Endothelial cell (in vitro differentiated cells): Measurements from ENCODE around the gene GRIK5. TPM values are rescaled to one million over a fixed set of nuclear protein-coding genes. Genes with fewer than 3 reads are reported as not detected.
A peak's percentile ranks its signal among the peaks of the same experiment; 100 is the strongest.
"Not testable (repeated sequence)": the region's sequence is repeated elsewhere in the genome, so short reads cannot be mapped to it uniquely, and the experiment has no call there.

Source experiments
- DNase-seq: peaks from one replicate; pipeline ENCODE4 v3.0.0; 2021; ENCODE audit warnings: low spot score
- H3K27ac Mint-ChIP-seq: one replicate; pipeline ENCODE4 v1.8.0; 2021; ENCODE audit warnings: mixed read lengths, inconsistent platforms; ENCODE audit not compliant: unreplicated experiment
- H3K27me3 Mint-ChIP-seq: one replicate; pipeline ENCODE4 v1.8.0; 2021; ENCODE audit warnings: mild to moderate bottlenecking, moderate library complexity, mixed read lengths, inconsistent platforms; ENCODE audit not compliant: unreplicated experiment
- H3K36me3 Mint-ChIP-seq: one replicate; pipeline ENCODE4 v1.8.0; 2021; ENCODE audit warnings: mild to moderate bottlenecking, low read depth, mixed read lengths, inconsistent platforms; ENCODE audit not compliant: unreplicated experiment
- H3K4me1 Mint-ChIP-seq: one replicate; pipeline ENCODE4 v1.8.0; 2021; ENCODE audit warnings: mild to moderate bottlenecking, mixed read lengths, inconsistent platforms; ENCODE audit not compliant: unreplicated experiment
- H3K4me3 Mint-ChIP-seq: one replicate; pipeline ENCODE4 v1.8.0; 2021; ENCODE audit warnings: mild to moderate bottlenecking, mixed read lengths, inconsistent platforms; ENCODE audit not compliant: unreplicated experiment
- H3K9me3 Mint-ChIP-seq: one replicate; pipeline ENCODE4 v1.8.0; 2021; ENCODE audit warnings: mixed read lengths, inconsistent platforms; ENCODE audit not compliant: unreplicated experiment
- total RNA-seq: library from RNA; stranded (reverse); fragmentation: NEBNext Ultra II Directional; extraction: Animal tissue kit (Norgen Biotek cat#: 25700); gene quantifications from one replicate; pipeline ENCODE4 v1.2.1, GENCODE V29; 2021; ENCODE audit not compliant: unreplicated experiment
- TF ChIP-seq, protein P1 (sequence below): fragments of 200-600 bp; sonication (generic); IDR thresholded peaks from one replicate; pipeline ENCODE4 v1.5.0; 2021; ENCODE audit warnings: antibody characterized with exemption; ENCODE audit not compliant: unreplicated experiment

The GRIK5 gene
- total RNA-seq, 1 donor from 2014 or later: 18.4 TPM

DNA sequence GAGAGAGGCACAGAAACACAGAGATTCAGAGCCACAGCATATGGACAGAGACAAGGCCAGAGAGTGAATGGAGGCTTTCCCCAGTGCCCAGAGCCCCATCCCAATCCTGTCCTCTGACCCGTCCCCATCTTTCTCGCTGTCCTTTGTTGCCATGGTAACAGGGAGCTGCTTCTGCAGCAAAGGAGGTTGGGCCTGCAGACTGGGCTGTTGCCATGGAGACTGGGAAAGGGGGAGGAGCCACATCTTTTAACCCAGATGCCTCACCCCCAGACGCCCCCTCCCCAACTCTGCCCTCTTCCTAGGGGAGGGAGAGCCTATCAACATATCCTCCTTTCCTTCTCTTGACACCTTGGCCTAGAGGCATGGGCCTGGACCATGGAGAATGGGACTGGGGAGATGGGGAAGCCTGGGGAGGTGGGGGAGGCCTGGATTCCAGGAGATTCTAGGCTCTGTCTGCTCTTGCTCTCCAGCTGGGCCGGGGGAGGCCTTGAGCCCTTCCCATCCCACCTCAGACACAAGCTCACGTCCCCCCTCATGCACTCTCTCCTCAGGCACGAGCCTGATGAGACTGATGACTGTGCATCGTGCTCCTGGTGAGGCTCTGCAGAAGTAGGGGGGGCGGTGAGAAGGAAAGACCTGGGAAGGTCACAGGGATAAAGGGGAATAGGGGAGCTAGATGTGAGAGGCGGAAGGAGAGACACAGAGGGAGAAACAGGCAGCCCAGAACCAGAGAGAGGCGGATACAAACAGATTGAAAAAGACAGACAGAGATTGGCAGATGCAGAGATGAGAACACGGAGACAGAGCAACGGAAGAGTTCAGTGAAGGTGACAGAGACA is 73.8 kb downstream of the GRIK5 start:
- Mint-ChIP-seq H3K4me3 (peak overlapping the region; percentile 24), H3K36me3 (peaks cover 19% of the 10 kb centered on the region), H3K4me1 (peaks cover 22% of the 10 kb centered on the region), H3K27ac (no peak overlapping the region), H3K27me3 (peaks cover 36% of the 10 kb centered on the region), H3K9me3 (peaks cover 4% of the 10 kb centered on the region)
- TF ChIP-seq, protein P1, sequence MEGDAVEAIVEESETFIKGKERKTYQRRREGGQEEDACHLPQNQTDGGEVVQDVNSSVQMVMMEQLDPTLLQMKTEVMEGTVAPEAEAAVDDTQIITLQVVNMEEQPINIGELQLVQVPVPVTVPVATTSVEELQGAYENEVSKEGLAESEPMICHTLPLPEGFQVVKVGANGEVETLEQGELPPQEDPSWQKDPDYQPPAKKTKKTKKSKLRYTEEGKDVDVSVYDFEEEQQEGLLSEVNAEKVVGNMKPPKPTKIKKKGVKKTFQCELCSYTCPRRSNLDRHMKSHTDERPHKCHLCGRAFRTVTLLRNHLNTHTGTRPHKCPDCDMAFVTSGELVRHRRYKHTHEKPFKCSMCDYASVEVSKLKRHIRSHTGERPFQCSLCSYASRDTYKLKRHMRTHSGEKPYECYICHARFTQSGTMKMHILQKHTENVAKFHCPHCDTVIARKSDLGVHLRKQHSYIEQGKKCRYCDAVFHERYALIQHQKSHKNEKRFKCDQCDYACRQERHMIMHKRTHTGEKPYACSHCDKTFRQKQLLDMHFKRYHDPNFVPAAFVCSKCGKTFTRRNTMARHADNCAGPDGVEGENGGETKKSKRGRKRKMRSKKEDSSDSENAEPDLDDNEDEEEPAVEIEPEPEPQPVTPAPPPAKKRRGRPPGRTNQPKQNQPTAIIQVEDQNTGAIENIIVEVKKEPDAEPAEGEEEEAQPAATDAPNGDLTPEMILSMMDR: no peak
- DNase-seq: no peak

DNA sequence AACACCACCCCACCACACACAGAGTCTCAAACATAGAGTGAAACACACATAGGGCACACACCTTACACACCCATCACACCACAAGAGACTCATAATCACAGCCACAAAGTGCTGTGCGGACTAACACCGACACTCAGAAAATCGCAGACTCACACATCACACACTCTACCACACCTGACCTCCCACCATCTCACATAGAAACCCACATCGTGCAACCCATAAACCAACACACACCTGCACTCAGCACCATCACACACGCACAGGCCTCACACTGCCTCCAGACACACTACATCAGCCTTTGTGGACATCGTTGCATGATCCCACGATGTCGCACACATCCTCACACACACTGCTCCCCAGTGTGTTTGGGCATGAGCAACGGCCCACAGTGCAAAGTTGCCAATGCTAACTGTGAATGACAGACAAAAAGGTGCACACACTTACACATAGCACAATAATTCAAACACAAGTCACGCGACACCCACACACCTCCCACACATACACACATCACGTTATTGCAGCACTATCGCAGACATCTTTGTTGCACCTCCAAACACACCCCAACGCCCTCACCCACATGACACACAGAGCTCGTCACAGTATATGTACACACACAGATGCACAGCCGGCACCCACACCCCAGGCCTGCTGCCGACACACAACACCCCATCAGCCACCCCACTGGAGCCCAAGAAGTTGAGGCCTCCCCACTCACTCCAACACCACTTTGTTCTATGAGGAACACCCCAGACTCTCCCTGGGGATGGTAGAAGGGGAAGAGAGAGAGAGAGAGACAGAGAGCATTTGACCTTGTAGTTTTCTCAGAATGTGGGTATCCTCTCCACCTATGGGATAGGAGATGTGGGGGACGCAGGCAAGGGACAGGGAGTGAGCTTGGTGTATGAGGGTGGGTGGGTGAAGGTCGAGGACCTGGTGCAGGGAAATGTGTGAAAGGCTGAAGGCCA is 74.7 kb downstream of the GRIK5 start:
- TF ChIP-seq, protein P1: no peak
- DNase-seq: no peak
- Mint-ChIP-seq H3K36me3 (peaks cover 19% of the 10 kb centered on the region), H3K4me1 (peaks cover 22% of the 10 kb centered on the region), H3K27ac (peak overlapping the region; percentile 79), H3K9me3 (peaks cover 4% of the 10 kb centered on the region), H3K4me3 (peak overlapping the region; percentile 6), H3K27me3 (peaks cover 28% of the 10 kb centered on the region)

DNA sequence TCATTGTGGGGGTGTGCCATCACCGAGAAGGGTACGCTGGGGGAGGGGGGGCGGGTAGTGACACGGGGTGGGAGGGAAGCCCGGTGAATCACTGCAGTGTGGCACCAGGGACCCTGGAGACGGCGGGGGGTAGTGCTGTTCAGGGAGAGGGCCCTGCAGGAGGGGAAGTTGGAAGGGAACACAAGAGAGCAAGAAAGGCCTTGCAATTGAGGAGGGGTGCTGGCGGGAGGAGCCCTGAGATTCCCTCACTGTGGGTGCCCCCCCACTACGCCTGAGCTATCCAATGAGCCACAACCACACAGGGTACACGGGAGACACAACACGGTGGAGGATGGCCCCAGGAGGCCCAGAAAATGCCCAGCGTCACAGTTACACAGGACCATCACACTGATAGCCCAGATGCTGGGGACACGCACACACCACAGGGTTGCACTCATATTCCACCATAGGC is 75.5 kb downstream of the GRIK5 start:
- peaks cover 21% of the 10 kb centered on the region for H3K27me3 Mint-ChIP-seq
- H3K4me1 Mint-ChIP-seq: peaks cover 20% of the 10 kb centered on the region
- H3K4me3 Mint-ChIP-seq: peak overlapping the region; percentile 6
- H3K36me3 Mint-ChIP-seq: peaks cover 17% of the 10 kb centered on the region
- peaks cover 3% of the 10 kb centered on the region for H3K9me3 Mint-ChIP-seq
- TF ChIP-seq, protein P1: no peak
- H3K27ac Mint-ChIP-seq: no peak overlapping the region
- DNase-seq: no peak

DNA sequence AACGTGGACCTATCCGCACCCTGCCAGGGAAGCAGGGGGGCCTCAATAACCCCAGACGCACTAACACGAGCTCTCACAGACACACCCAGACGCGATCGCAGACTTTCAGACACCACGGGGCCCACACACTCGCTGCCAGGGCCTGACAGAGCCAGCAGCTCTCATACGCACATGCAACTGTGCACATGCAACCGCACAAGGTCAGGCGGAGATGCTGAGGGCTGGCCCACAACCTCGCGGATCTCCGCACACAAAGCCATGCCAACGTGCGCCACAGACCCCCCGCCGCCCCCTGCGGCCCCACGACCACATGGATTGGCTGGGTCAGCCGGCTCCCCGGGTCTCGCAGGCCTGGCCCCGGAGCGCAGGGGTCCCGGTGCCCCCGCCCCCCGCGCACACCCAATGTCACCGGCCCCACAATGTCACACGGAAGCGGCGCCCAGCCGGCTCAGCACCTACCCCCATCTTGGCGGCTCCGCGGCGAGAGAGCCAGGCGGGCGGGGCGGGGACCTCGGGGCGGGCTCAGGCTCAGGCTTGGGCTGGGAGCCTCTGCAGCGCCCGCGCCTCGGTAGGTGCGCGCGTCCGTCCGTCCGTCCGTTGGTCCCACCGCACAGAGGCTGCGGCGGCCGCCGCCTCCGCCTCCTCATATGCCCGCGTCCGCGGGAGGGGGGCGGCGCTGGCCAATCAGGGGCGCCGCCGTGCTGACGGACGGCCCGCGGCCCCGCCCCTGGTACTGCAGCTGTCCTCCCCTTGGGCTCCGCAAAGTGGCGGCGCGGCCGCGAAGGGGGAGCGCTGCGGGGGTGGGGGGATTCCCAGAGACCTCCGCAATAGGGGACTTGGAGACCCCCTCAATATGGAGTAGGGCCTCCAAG is 76.2 kb downstream of the GRIK5 start, which contains the start of gene ATP1A3:
Gene ATP1A3 (minus strand): TSS at position 619 of the 872 bp plus-strand sequence. CDS start 154 bp downstream, at position 465.
- Mint-ChIP-seq H3K9me3 (no peaks in the 10 kb centered on the region), H3K4me3 (peak within 1 kb of the TSS; percentile 85), H3K4me1 (peaks cover 17% of the 10 kb centered on the region), H3K36me3 (peaks cover 13% of the 10 kb centered on the region), H3K27ac (peak within 1 kb of the TSS; percentile 79), H3K27me3 (peaks cover 18% of the 10 kb centered on the region)
- DNase-seq: peak; percentile 47
- TF ChIP-seq, protein P1: no peak

DNA sequence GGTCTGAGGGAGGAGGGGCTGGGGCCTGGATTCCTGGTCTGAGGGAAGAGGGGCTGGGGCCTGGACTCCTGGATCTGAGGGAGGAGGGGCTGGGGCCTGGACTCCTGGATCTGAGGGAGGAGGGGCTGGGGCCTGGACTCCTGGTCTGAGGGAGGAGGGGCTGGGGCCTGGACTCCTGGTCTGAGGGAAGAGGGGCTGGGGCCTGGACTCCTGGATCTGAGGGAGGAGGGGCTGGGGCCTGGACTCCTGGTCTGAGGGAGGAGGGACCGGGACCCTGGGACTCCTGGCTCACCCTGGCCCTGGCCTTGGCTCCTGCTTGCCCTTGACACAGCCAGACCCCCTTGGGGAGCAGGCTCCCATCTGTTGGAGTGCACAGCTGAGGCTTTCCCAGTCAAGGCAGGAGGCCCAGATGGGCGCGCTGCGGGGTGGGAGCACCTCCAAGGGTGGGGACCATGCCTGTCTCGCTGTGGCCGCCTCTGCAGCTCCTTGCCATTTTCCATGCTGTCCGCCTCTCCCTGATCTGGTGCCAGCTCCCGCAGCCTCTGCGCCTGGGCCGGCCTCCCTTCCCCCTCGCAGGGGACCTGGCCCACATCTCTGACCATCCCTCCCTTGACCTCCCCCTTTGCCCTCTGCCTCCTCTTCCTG is 78.0 kb downstream of the GRIK5 start:
- not testable (repeated sequence) for H3K27ac Mint-ChIP-seq, H3K9me3 Mint-ChIP-seq, DNase-seq, H3K4me3 Mint-ChIP-seq
- Mint-ChIP-seq H3K27me3 (peaks cover 18% of the 10 kb centered on the region), H3K4me1 (peaks cover 14% of the 10 kb centered on the region), H3K36me3 (peaks cover 13% of the 10 kb centered on the region)
